Transverse colon (tissue), 4 donors: ENCODE results near the gene MLF2. TPM values are rescaled to one million over a fixed set of nuclear protein-coding genes. Genes with fewer than 3 reads are reported as not detected.
A peak's percentile ranks its signal among the peaks of the same experiment; 100 is the strongest.

ENCODE experiments used
- DNase-seq: peaks from one replicate; pipeline ENCODE4 v3.0.0-alpha.2; 2019
- H3K27ac ChIP-seq, 4 donors: fragments of 200-600 bp; sonication (generic); 2 replicates each; pipeline ENCODE4 v1.5.1; 2016 to 2018; ENCODE audit warnings: inconsistent platforms in 4 of 4
- H3K27me3 ChIP-seq: fragments of 200-600 bp; sonication (generic); 2 replicates; pipeline ENCODE4 v1.5.1; 2017; ENCODE audit warnings: inconsistent platforms
- H3K36me3 ChIP-seq, 4 donors: fragments of 200-600 bp; sonication (generic); 2 replicates each; pipeline ENCODE4 v1.5.1; 2017 to 2019; ENCODE audit warnings: inconsistent platforms in 4 of 4
- H3K4me1 ChIP-seq, 4 donors: fragments of 200-600 bp; sonication (generic); 2 replicates each; pipeline ENCODE4 v1.5.1; 2017 to 2020; ENCODE audit warnings: inconsistent platforms in 4 of 4
- H3K4me3 ChIP-seq, 4 donors: fragments of 200-600 bp; sonication (generic); 1 replicate in 1 of 4; 2 replicates in 3 of 4; pipeline versions ENCODE4 v1.5.1 to v1.6.1; 2017 to 2019; ENCODE audit warnings: inconsistent platforms in 4 of 4
- H3K9me3 ChIP-seq, 2 donors: fragments of 200-600 bp; sonication (generic); 2 replicates each; pipeline ENCODE4 v1.5.1; 2017 to 2019; ENCODE audit warnings: inconsistent platforms in 2 of 2
- EP300 ChIP-seq: sonication (generic); formaldehyde crosslinking; IDR thresholded peaks from one replicate; pipeline ENCODE4 v1.6.1; 2017; ENCODE audit warnings: antibody characterized with exemption, low read depth
- POLR2A ChIP-seq: fragments of 450-650 bp; IDR thresholded peaks from one replicate; pipeline ENCODE4 v1.6.1; 2016; ENCODE audit warnings: antibody characterized with exemption, mild to moderate bottlenecking, moderate library complexity
- POLR2AphosphoS5 ChIP-seq, 3 donors: sonication (generic); formaldehyde crosslinking; IDR thresholded peaks; one replicate each; pipeline ENCODE4 v1.6.1; 2016; ENCODE audit warnings: antibody characterized with exemption in 3 of 3
- WGBS, 2 donors: methylation state at CpG; one replicate each; pipeline ENCODE4 v1.1.5; 2018; ENCODE audit warnings: low coverage in 1 of 2; 5-methylcytosine and 5-hydroxymethylcytosine counted together
- in situ Hi-C, 4 donors: fragments of 200-750 bp; cut with MboI; loops; one replicate each; pipeline versions ENCODE4 v1.15.0 to v1.15.1; 2017; ENCODE audit warnings: low sequenced_read_pairs in 3 of 4, low pct_ligation_motif_present in 1 of 4, low pct_unique_long_range_greater_than_20kb in 1 of 4
- intact Hi-C: fragments of 100-400 bp; cut with DNase I; formaldehyde crosslinking; loops from one replicate; pipeline ENCODE4 v1.15.1; 2023; ENCODE audit warnings: low total_unique reads
- total RNA-seq, 4 donors: library from RNA; depleted of rRNA; stranded (reverse); fragments of >200 nt; gene quantifications; one replicate each; pipeline ENCODE4 v1.1.0, GENCODE V29; 2016
- TF ChIP-seq, protein P1 (sequence below), 5 experiments: fragments of 200-600 bp in 3 of 5; fragments of 450-650 bp in 2 of 5; sonication (generic) in 3 of 5; IDR thresholded peaks; 1 replicate in 2 of 5; 2 replicates in 3 of 5; pipeline ENCODE4 v1.5.1; 2016 to 2017; ENCODE audit warnings: antibody characterized with exemption in 5 of 5, inconsistent platforms in 3 of 5, mild to moderate bottlenecking in 2 of 5, moderate library complexity in 1 of 5

The MLF2 gene
- total RNA-seq, 4 donors from 2014 or later, result 100 to 360 (median 164) TPM

DNA sequence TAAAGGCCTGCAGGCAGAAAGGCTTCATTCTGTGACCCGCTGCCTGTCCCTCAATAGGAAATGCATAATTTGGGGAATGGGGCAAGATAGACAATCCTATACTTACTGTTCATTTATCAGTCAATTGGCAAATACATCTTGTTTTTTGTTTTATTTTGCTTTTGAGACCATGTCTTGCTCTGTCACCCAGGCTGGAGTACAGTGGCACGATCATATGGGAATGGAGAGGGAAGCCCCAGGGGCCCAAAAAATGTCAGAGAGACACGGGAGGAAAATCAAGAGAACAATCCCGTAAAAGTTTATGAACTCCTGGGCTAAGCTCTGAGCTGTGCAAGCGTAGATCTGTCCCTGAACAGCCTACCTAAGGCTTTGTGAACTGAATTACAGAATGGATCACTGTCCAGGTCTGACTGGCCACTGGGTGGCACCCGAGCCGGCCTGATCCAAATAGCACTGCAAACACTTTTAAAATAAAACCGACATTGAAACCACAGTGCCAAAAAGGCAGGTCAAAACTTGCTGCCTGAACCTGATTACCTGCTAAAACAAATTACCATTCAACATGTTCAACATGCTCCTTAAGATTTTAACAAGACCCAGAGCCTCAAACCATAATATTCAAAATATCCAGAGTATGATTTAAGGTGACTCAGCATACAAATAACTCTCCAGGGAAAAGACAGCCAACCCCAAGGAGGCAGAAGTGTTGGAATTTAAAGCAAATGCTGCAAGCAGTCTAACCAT, 17.3 kb downstream of the MLF2 start:
- H3K36me3 ChIP-seq, result peaks cover 0 to 15% (median 8%) of the 10 kb centered on the region in 4 donors
- H3K4me1 ChIP-seq, result no peaks in the 10 kb centered on the region
- in situ Hi-C loops, result loop anchor here in 2 of 4 donors (25.0 kb wide), 1 partner anchor 102 kb away; the partner anchor contains the start of genes GNB3 (in 2 of the 2) and P3H3 (in 2 of the 2)
- peak; percentile 69 for DNase-seq
- TF ChIP-seq EP300, result no peak
- no peak for TF ChIP-seq POLR2AphosphoS5 (IDR thresholded peaks at IDR 0.05)
- TF ChIP-seq, protein P1, sequence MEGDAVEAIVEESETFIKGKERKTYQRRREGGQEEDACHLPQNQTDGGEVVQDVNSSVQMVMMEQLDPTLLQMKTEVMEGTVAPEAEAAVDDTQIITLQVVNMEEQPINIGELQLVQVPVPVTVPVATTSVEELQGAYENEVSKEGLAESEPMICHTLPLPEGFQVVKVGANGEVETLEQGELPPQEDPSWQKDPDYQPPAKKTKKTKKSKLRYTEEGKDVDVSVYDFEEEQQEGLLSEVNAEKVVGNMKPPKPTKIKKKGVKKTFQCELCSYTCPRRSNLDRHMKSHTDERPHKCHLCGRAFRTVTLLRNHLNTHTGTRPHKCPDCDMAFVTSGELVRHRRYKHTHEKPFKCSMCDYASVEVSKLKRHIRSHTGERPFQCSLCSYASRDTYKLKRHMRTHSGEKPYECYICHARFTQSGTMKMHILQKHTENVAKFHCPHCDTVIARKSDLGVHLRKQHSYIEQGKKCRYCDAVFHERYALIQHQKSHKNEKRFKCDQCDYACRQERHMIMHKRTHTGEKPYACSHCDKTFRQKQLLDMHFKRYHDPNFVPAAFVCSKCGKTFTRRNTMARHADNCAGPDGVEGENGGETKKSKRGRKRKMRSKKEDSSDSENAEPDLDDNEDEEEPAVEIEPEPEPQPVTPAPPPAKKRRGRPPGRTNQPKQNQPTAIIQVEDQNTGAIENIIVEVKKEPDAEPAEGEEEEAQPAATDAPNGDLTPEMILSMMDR (IDR thresholded peaks at IDR 0.05), result peak; percentile 62 to 74 (median 69)
- no peak for TF ChIP-seq POLR2A
- H3K4me3 ChIP-seq, result no peak overlapping the region
- H3K27me3 ChIP-seq, result no peaks in the 10 kb centered on the region
- H3K9me3 ChIP-seq, result no peaks in the 10 kb centered on the region
- 33 to 88% methylated on average over 2 to 8 of the region's 8 CpGs for WGBS, 2 donors
- intact Hi-C loops, result loop anchor here (5.0 kb wide), 1 partner anchor 92 kb away; the partner anchor contains the start of gene P3H3
- H3K27ac ChIP-seq, result peak overlapping the region in 2 of 4 donors; percentile 17 to 20

DNA sequence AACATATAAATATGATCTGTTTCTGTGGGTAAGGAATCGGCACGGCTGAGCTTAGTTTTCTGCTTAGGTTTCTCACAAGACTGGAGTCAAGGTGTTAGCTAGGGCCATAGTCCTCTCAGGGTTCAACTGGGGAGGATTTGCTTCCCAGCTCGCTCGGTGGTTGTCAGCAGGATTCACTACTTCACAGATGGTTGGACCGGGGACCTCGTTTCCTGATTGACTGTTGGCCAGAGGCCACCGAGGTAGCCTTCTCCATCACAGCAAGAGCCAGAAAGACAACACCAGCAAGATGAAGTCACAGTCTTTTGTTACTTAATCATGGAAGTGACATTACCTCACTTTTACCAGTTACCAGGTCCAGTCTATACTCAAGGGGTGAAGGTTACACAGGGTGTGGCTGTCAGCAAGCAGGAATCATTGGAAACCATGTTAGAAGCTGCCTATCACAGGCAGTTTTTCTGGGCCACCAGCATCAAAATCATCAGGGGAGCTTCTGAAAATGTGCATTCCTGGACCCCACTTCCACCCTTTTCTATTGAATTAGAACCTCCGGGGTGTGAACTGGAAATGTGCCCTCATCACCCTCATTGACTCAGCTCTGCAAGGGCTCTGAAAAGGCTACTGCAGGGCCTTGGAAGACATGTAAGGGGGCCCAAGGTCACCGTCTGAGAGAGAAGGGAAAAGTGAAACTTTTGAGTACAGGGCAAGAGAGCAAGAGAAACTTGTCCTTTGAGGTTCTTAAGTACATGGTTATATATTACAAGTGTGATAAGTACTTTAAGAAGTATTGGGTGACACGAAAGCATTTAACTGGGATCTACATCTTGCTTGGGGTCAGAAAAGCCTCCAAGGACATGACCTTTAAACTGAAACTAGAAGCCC, 18.2 kb downstream of the MLF2 start:
- intact Hi-C loops (loop anchor here (5.0 kb wide), 1 partner anchor 93 kb away; the partner anchor contains the start of gene P3H3), in situ Hi-C loops (loop anchor here in 2 of 4 donors (25.0 kb wide), 1 partner anchor 103 kb away; the partner anchor contains the start of genes GNB3 (in 2 of the 2) and P3H3 (in 2 of the 2))
- DNase-seq, result no peak
- no peaks in the 10 kb centered on the region for H3K4me1 ChIP-seq
- H3K9me3 ChIP-seq, result no peaks in the 10 kb centered on the region
- peak overlapping the region in 1 of 4 donors; percentile 2 for H3K27ac ChIP-seq
- WGBS, 2 donors, result 81 to 85% methylated on average over 4 to 10 of the region's 10 CpGs
- H3K27me3 ChIP-seq, result no peaks in the 10 kb centered on the region
- TF ChIP-seq POLR2A (no peak), POLR2AphosphoS5 (IDR thresholded peaks at IDR 0.05) (no peak), EP300 (no peak)
- TF ChIP-seq, protein P1 (IDR thresholded peaks at IDR 0.05), result no peak
- H3K4me3 ChIP-seq, result no peak overlapping the region
- H3K36me3 ChIP-seq, result peaks cover 0 to 23% (median 13%) of the 10 kb centered on the region in 4 donors

DNA sequence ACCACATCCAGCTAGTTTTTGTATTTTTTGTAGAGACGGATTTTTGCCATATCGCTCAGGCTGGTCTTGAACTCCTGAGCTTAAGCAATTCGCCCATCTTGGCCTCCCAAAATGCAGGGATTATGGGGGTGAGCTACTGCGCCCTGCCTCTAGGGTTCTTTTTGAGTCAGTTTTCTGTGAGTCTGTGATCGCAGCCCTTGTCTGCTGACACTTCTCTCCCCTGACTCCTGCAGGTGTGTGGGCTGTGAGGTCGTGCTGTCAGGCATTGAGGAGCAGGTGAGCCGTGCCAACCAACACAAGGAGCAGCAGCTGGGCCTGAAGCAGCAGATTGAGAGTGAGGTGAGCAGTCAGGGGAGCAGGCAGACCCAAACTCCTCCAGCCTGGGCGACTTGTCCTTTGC, 22.8 kb downstream of the MLF2 start:
- Histone ChIP-seq H3K9me3 (no peaks in the 10 kb centered on the region), H3K4me3 (no peak overlapping the region), H3K27ac (no peak overlapping the region), H3K4me1 (peaks cover 0 to under 1% (median under 1%) of the 10 kb centered on the region in 4 donors), H3K27me3 (no peaks in the 10 kb centered on the region), H3K36me3 (peaks cover 0 to 40% (median 18%) of the 10 kb centered on the region in 4 donors)
- WGBS, 2 donors, result 87 to 100% methylated on average over 1 to 8 of the region's 8 CpGs
- TF ChIP-seq, protein P1 (IDR thresholded peaks at IDR 0.05), result no peak
- no peak for TF ChIP-seq EP300
- no peak for TF ChIP-seq POLR2AphosphoS5 (IDR thresholded peaks at IDR 0.05)
- TF ChIP-seq POLR2A, result no peak
- DNase-seq, result no peak
- in situ Hi-C loops (loop anchor here in 2 of 4 donors (25.0 kb wide), 1 partner anchor 107 kb away; the partner anchor contains the start of genes GNB3 (in 2 of the 2) and P3H3 (in 2 of the 2)), intact Hi-C loops (no loop called here)
